ENCODE measurements around the gene LIF. TPM values are rescaled to one million over a fixed set of nuclear protein-coding genes. Genes with fewer than 3 reads are reported as not detected.

Gene LIF
- polyA plus RNA-seq, 1 donor (not counting 4 experiments of a cell fraction or from before 2014, with no cell fraction given), result 3.1 TPM

DNA sequence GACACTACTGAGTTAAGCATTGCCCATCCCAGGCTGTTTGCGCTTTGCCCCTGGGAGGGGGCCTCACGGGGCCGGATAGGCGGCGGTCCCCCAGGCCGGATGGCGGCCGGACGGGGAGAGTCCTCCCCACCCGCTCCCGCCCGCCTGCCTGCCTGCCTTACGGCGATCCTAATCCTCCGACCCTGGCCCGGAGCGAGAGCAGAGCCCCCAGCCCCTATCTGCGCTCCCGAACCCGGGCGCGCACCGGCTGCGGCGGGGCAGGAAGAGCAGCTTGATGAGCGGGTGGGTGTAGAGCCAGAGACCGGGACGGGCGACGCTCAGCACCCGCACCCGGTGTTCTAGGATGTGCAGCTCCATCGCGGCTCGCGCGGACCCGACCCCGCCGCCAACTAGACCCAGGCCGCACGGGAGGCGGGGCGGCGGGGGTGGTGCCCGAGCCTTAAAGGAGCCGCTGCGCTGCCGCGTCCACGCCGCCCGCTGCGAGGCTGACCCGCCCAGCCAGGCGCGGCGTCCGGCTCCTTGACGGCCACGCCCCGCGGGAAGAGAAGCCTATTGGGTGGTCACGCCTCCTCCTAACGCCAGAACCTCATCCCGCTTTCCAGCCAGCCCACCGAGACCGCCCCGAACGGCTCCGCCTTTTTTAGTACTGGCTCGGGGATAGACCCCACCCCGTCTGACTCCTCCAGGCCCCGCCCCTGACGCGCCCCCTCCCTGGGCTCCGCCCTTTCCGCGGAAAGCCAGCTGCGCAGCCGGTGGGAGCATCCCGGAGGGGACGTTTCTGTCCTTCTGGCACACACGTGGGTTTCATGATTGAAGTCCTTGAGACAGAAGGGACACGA lies 42.8 kb upstream of the LIF start, which contains the start of gene CASTOR1:
TSS of gene CASTOR1 (minus strand) at position 365 of the 839 bp plus-strand sequence. CDS start at position 357, 8 bp downstream.
- H2AFZ ChIP-seq (ENCODE audit: control insufficient read depth, low read length), result peak within 1 kb of the TSS; percentile 3
- peak; percentile 78 for FAIRE-seq
- H3K9me1 ChIP-seq (ENCODE audit: control insufficient read depth, extremely low read depth, insufficient read depth, low read length), result no peaks in the 10 kb centered on the region
- H3K79me2 ChIP-seq (ENCODE audit: control insufficient read depth, insufficient read depth, low read length), result no peaks in the 10 kb centered on the region
- H3K27me3 ChIP-seq (ENCODE audit: control insufficient read depth, extremely low read depth, insufficient read depth, low read length), result no peaks in the 10 kb centered on the region
- no peaks in the 10 kb centered on the region for H3K9me3 ChIP-seq (ENCODE audit: control insufficient read depth, low read depth, low read length)
- peak within 1 kb of the TSS; percentile 70 for H3K27ac ChIP-seq (ENCODE audit: control insufficient read depth, insufficient read depth, low read length)
- no peaks in the 10 kb centered on the region for H4K20me1 ChIP-seq (ENCODE audit: control insufficient read depth, extremely low read depth, insufficient read depth, low read length)
- peaks cover 26% of the 10 kb centered on the region for H3K4me1 ChIP-seq (ENCODE audit: control insufficient read depth, extremely low read depth, insufficient read depth, low read length)
- TF ChIP-seq EZH2 (IDR thresholded peaks at IDR 0.05; ENCODE audit: low read length), result no peak
- TF ChIP-seq, protein P1, sequence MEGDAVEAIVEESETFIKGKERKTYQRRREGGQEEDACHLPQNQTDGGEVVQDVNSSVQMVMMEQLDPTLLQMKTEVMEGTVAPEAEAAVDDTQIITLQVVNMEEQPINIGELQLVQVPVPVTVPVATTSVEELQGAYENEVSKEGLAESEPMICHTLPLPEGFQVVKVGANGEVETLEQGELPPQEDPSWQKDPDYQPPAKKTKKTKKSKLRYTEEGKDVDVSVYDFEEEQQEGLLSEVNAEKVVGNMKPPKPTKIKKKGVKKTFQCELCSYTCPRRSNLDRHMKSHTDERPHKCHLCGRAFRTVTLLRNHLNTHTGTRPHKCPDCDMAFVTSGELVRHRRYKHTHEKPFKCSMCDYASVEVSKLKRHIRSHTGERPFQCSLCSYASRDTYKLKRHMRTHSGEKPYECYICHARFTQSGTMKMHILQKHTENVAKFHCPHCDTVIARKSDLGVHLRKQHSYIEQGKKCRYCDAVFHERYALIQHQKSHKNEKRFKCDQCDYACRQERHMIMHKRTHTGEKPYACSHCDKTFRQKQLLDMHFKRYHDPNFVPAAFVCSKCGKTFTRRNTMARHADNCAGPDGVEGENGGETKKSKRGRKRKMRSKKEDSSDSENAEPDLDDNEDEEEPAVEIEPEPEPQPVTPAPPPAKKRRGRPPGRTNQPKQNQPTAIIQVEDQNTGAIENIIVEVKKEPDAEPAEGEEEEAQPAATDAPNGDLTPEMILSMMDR (optimal IDR thresholded peaks at IDR 0.05 in 1 of 3, IDR thresholded peaks at IDR 0.05 in 1 of 3, conservative IDR thresholded peaks at IDR 0.05 in 1 of 3; ENCODE audit: extremely low read depth in 1 of 3, insufficient read depth in 2 of 3, low read length in 3 of 3), result no peak
- H3K4me2 ChIP-seq (ENCODE audit: control insufficient read depth, extremely low read depth, insufficient read depth, low read depth, low read length), result peak within 1 kb of the TSS; percentile 90
- dilution Hi-C loops (cut with MboI; ENCODE audit: extremely low pct_ligation_motif_present, low sequenced_read_pairs), result no loop called here
- peak within 1 kb of the TSS; percentile 63 for H3K9ac ChIP-seq (ENCODE audit: control insufficient read depth, extremely low read depth, insufficient read depth, low read length)
- peak; percentile 89 for DNase-seq (ENCODE audit: low read depth, low spot score)
- peaks cover 14 to 23% of the 10 kb centered on the region in 2 experiments for H3K36me3 ChIP-seq (ENCODE audit: control insufficient read depth in 2 of 2, extremely low read depth in 1 of 2, insufficient read depth in 2 of 2, low read length in 2 of 2)
- H3K4me3 ChIP-seq (ENCODE audit: control insufficient read depth in 2 of 3, extremely low read depth in 1 of 3, insufficient read depth in 2 of 3, low read depth in 1 of 3, low read length in 3 of 3), result peak within 1 kb of the TSS; percentile 70 to 76 (median 71)

GRCh38 chr22:30288419-30289140 lies 42.0 kb upstream of the LIF start:
- Histone ChIP-seq H3K4me1 (ENCODE audit: control insufficient read depth, extremely low read depth, insufficient read depth, low read length) (peaks cover 26% of the 10 kb centered on the region), H3K9me1 (ENCODE audit: control insufficient read depth, extremely low read depth, insufficient read depth, low read length) (no peaks in the 10 kb centered on the region), H3K27ac (ENCODE audit: control insufficient read depth, insufficient read depth, low read length) (peak overlapping the region; percentile 41), H3K27me3 (ENCODE audit: control insufficient read depth, extremely low read depth, insufficient read depth, low read length) (no peaks in the 10 kb centered on the region), H4K20me1 (ENCODE audit: control insufficient read depth, extremely low read depth, insufficient read depth, low read length) (no peaks in the 10 kb centered on the region), H3K9me3 (ENCODE audit: control insufficient read depth, low read depth, low read length) (no peaks in the 10 kb centered on the region), H3K36me3 (ENCODE audit: control insufficient read depth in 2 of 2, extremely low read depth in 1 of 2, insufficient read depth in 2 of 2, low read length in 2 of 2) (peaks cover 11 to 21% of the 10 kb centered on the region in 2 experiments), H3K79me2 (ENCODE audit: control insufficient read depth, insufficient read depth, low read length) (no peaks in the 10 kb centered on the region), H3K9ac (ENCODE audit: control insufficient read depth, extremely low read depth, insufficient read depth, low read length) (peak overlapping the region; percentile 63), H3K4me2 (ENCODE audit: control insufficient read depth, extremely low read depth, insufficient read depth, low read depth, low read length) (peak overlapping the region; percentile 72), H3K4me3 (ENCODE audit: control insufficient read depth in 2 of 3, extremely low read depth in 1 of 3, insufficient read depth in 2 of 3, low read depth in 1 of 3, low read length in 3 of 3) (peak overlapping the region; percentile 70 to 76 (median 71)), H2AFZ (ENCODE audit: control insufficient read depth, low read length) (peak overlapping the region; percentile 3)
- TF ChIP-seq, protein P1 (optimal IDR thresholded peaks at IDR 0.05 in 1 of 3, IDR thresholded peaks at IDR 0.05 in 1 of 3, conservative IDR thresholded peaks at IDR 0.05 in 1 of 3; ENCODE audit: extremely low read depth in 1 of 3, insufficient read depth in 2 of 3, low read length in 3 of 3), result no peak
- no peak for TF ChIP-seq EZH2 (IDR thresholded peaks at IDR 0.05; ENCODE audit: low read length)
- FAIRE-seq, result peak; percentile 68
- dilution Hi-C loops (cut with MboI; ENCODE audit: extremely low pct_ligation_motif_present, low sequenced_read_pairs), result no loop called here
- DNase-seq (ENCODE audit: low read depth, low spot score), result no peak
